NCI-H2171 (cell line): ENCODE measurements around the gene STX12.
"Not testable (repeated sequence)": the region's sequence is repeated elsewhere in the genome, so short reads cannot be mapped to it uniquely, and the experiment has no call there.

Source experiments
- DNase-seq: peaks from one replicate; lab custom pipeline; 2025; lab: John Stamatoyannopoulos, UW

The STX12 gene

DNA sequence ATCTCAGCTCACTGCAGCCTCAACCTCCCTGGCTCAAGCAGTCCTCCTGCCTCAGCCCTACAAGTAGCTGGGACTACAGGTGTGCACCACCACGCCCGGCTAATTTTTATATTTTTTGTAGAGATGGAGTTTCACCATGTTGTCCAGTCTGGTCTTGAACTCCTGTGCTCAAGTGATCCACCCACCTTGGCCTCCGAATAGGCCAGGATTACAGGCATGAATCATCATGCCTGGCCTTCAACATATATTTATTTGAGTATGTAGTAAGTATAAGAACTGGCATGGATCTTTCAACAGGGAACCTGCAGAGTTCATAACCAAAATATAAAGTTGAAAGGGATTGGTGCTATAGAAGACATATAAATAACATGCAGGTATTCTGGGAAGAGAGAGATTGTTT is 2.3 kb downstream of the STX12 start:
- DNase-seq: not testable (repeated sequence)

DNA sequence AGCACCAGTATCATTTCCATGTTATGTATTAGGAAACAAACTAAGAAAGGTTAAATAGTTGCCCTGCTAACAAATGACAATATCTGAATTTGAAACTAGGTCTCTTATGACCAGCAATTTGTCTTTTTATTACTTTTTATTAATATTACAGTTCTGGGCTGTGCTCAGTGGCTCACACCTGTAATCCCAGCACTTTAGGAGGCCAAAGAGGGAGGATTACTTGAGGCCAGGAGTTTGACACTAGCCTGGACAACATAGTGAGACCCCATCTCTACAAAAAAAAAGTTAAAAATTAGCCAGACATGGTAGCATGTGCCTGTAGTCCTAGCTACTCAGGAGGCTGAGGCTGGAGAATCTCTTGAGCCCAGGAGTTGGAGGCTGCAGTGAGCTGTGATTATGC is 3.3 kb downstream of the STX12 start:
- not testable (repeated sequence) for DNase-seq

DNA sequence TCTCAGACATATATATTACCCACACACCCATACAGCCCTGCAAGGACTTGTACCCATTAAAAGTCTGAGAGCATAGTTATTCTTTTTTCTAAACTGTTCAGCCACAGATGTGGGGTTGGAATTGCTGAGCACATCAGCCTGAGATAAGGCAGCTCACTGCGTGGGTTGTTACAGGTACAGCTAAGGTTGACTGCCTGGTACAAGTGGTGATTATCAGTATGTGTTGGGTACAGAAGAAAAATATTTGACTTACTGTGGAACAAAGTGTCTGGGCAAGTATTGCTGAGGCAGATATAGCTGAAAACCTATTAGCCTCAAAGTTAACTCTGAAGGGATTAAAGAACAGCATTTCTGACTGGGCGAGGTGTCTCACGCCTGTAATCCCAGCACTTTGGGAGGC is 5.0 kb downstream of the STX12 start:
- no peak for DNase-seq

DNA sequence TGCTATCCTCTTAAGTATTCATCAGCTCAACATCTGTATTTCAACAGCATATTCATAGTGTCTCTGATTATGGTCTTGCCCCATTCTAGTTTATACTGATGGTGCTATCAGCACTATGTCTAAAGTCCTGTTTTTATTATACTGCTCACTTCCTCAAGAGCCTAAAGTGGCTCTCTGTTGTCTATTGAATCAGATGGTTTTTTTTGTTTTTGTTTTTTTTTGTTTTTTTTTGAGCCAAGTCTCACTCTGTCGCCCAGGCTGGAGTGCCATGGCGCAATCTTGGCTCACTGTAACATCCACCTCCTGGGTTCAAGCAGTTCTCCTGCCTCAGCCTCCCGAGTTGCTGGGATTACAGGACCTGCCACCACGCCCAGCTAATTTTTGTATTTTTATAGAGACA is 6.1 kb downstream of the STX12 start:
- DNase-seq: no peak

DNA sequence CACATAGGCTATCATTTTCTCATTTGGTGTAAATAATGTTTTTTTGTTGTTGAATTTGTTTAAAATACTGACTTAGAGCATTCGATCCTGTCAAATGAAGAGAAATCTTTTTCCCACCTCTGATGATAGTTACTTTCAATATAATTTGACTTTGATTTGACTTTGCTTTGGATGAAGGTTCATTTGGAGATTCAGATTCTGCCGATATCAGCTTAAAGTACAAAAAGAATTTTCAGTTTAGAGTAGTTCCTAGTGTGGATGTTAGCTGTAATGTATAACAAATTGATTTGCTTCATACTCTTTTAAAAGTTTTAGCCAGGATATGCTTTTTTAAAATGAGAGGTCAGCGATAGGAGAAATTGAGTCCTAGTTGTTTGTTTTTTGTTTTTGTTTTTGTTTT is 9.9 kb downstream of the STX12 start:
- DNase-seq: no peak

DNA sequence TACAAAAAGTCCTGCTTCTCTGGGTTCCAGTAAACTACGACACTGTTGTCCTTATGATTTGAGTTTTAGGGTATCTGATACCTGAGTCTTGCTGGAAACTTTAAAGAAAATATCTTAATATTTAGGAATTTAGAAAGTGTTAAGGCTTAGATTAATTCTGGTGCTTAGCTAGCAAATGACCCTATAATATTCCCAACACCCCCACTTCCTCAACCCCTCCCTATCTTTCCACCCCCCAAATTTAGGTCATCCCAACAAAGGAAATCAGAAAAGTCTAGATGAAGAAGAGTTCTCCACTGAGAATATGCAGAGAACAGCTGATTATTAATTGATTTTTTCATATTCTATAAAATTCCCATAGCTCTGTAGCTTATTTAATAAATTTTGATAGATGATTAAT is 11.7 kb downstream of the STX12 start:
- no peak for DNase-seq

DNA sequence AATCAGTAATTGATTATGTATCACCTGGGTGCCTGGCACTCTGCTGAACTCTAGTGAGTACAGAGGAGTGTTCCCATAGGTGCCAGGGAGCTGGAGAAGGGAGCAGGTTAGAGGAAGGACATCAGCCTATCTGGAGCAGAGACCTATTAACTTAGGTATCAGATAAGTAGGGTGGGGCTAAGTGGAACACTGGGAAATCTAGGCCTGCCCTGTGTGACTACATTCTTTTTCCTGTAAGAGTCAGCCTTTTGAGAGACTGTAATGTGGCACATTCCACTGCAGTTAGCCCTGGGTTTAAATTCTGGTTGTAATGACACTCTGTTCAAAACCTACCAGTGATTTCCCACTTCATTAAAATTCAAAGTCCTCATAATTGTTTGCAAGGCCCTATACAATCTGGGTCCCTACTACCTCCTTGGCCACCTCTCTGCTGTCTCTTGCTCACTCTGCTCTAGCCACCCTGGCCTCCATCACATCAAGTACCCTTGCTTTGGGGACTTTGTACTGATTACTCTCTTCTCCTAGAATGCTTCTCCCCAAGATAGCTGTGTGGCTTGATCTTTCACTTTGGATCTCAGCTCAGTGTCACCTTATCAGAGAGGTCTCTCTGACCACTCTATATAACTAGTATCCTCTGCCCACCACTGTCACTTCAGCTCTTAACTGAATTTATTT is 12.9 kb downstream of the STX12 start:
- DNase-seq: no peak

DNA sequence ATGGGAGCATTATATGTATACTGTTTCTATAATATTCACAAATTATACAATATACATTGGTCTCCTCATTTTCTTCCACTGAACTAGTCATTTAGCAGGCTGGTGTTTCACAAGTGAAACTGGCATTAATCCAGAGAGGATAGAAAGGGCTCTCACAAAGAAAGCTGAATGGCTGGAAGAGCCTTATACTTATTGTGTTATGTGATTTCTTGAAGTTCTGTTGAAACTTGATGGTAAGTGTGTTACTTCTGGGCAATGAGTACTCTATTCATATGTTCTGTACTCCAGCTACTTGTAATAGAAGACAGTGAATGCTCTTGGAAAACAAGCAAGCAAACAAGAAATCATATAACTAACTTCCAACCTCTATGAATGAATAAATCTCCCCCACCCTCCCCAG is 14.9 kb downstream of the STX12 start:
- no peak for DNase-seq

DNA sequence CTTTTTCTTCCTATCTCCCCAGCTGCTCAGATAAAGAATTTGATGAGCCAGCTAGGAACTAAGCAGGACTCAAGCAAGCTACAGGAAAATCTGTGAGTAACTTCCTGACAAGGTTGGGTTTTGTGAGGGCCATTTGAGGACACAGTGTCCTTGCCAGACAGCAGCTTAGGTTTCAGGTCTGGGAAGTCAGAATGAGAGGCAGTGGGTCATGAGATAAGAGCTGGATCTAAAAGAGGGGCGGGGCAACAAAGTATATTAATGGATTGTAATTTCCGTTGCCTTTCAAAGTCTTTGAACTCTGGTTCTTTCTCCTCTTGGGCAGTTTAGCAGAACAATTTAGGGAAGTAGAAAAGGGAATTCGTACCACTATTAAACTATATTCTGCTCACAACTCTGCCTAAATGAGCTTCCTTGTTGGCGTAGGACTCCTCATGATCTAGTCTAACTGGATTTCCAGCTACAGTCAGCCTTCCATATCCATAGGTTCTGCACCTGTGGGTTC is 16.6 kb downstream of the STX12 start:
- no peak for DNase-seq

DNA sequence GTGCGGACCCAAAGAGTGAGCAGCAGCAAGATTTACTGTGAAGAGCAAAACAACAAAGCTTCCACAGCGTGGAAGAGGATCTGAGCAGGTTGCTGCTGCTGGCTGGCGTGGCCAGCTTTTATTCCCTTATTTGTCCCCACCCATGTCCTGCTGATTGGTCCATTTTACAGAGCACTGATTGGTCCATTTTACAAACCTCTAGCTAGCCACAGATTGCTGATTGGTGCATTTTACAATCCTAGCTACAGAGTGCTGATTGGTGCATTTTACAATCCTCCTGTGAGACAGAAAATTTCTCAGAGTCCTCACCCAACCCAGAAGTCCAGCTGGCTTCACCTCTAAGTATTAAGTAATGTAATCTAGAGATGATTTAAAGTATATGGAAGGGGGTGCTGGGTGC is 17.3 kb downstream of the STX12 start:
- not testable (repeated sequence) for DNase-seq

DNA sequence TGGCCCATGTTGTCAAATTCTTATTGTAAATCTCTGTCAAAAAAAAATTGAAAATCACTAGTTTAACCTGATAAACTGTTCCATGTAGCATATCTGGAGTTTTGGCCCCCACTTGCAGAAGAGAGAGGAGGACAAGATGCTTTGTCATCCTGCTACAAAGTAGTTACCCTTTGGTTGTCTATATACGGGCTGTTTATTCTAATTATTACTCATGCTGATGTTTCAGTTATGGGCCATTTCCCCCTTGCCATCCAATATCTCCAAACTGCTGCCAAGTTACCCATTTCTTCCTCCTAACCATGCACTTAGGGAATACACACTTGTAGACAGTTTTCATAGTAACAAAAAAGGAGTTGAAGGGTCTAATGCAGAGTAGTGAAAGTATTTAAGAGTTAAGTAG is 22.6 kb downstream of the STX12 start:
- no peak for DNase-seq

DNA sequence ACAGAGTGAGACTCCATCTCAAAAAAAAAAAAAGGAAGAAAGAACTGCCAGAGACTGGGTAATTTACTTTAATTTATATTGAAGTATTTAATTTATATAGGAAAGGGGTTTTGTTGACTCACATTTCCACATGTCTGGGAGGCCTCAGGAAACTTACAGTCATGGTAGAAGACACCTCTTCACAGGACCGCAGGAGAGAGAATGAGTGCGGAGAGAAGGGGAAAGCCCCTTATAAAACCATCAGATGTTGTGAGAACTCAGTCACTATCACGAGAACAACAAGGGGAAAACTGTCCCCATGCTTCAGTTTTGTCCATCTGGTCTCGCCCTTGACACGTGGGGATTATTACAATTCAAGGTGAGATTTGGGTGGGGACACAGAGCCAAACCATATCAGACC is 31.8 kb downstream of the STX12 start:
- no peak for DNase-seq

DNA sequence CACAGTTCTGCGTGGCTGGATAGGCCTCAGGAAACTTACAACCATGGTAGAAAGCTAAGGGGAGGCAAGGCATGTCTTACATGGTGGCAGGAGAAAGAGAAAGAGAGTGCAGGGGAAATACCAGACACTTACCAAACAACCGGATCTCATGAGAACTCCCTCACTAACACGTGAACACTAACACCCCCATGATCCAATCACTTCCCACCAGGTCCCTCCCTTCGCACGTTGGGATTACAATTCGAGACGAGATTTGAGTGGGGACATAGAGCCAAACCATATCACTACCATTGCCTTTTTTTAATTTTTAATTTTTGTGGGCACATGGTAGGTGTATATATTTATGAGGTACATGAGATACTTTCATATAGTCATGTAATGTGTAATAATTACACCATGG is 33.7 kb downstream of the STX12 start:
- no peak for DNase-seq

DNA sequence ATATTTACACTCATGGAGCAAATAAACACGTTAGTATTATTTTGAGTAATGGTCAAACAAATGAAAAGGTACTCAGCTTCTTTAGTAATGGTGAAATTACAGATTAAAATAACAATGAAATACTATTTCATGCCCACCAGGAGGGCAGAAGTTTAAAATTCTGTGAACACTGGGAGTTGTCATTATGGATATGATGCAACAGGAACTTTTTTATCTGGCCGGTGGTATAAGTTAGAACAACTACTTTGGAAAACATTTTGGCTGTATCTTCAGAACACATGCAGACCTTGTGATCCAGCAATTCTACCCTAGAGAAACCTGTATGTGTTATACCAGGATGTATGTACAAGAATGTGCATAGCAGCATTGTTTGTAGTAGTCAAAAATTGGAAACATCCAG is 34.4 kb downstream of the STX12 start:
- DNase-seq: no peak

DNA sequence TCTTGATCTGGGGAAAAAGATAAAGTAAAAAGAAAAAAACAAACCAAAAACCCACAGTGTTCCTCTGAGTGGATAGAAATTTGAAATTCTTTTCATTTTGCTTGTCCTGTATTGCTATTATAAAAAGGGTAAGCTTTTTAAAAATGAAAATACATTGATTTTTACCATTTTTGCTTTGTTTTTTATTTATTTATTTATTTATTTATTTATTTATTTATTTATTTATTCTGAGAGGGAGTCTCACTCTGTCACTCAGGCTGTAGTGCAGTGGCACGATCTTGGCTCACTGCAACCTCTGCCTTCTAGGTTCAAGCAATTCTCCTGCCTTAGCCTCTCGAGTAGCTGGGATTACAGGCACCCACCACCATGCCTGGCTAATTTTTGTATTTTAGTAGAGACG is 35.1 kb downstream of the STX12 start:
- not testable (repeated sequence) for DNase-seq

DNA sequence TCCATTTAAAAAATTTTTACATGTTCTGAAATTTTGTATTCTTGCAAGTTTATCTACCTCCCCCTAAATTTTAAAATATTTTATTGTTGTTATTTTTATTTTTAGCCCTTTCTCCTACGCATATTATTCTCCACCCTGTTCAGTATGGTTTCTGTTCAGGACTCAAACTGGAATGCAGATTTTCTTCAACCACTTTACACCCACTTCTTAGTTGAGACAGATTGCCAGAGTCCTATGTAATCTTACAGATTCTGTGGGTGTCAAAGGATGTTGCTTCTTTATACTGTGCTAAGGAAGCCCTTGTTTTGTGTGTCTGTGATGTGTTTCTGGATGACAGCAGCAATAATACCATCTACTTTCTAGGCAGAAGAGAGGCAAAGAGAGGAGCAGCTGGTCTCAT is 36.9 kb downstream of the STX12 start:
- no peak for DNase-seq

DNA sequence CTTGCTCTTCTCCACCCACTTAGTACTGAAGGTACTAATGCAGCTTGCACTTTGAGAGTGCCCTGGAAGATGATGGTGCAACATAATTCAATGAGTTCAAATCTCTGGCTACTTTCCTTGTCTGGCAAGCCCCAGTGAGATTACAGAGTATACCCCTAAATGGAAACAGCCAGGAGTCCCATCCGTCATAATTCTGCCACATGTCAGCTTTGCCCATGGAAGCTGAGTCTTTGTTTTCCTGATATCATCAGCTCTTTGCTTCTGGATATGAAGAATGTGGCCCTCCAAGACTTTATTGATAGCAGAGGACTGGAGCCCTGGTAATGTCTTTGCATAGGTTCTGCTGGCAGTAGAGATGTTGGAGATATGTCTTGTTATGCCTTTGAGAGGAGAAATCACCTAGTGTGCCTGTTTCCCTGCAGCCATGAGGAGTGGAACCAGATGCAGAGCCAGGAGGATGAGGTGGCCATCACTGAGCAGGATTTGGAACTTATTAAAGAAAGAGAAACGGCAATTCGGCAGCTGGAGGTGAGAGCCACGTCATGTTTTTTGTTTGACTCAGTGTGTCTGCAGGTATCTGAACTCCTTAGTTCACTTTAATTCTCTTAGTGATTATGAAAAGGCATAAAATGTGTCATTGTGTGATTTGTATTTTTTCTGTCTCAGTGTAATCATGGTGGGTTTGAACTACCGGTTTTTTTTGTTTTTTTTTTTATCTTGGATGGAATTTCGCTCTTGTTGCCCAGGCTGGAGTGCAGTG is 38.9 kb downstream of the STX12 start:
- DNase-seq: no peak

DNA sequence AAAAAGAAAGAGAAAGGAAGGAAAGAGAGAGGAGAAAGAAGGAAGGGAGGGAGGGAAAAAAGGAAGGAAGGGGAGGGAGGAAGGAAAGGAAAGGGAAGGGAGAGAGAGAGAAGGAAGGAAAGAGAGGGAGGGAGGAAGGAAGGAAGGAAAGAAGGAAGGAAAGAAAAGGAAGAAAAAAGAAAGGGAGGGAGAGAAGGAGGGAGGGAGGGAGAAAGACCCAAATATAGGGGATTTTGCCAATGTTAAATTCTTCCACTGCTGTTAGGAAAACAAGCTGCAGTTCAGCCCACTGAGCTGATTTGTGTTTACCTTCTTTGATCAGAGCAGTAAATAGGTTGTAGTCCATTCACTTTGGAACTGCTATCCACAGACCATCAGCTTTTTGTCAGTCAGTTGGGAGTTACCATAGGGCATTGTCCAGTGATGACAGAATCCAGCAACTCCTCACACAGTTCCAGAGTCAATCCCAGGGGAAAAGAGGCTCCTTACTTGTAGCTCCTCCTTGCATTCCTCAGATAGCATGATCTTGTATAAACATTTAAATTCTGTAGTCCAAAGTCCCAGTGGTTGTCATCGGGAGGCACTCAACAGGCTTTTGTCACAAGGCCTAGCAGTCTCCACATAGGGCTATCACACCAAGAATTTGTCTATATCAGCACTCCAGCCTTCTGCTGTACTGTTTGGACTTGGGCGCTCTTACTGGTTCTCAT is 44.1 kb downstream of the STX12 start:
- no peak for DNase-seq

DNA sequence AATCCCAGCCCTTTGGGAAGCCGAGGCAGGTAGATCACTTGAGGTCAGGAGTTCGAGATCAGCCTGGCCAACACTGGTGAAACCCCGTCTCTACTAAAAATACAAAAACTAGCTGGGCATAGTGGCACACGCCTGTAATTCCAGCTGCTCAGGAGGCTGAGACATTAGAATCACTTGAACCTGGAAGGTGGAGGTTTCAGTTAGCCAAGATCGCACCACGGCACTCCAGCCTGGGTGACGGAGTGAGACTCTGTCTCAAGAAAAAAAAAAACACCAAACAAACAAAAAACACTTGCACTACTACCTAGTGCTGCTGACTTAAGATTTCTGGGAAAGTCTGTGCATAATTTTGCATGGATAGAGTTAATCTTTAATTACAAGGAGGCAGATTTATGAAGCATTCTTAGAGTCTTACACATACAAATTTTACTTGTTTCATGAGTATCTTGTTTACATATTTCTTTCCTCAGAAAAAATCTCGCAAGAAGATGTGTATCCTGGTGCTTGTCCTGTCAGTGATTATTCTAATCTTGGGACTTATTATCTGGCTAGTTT is 48.8 kb downstream of the STX12 start:
- DNase-seq: no peak

DNA sequence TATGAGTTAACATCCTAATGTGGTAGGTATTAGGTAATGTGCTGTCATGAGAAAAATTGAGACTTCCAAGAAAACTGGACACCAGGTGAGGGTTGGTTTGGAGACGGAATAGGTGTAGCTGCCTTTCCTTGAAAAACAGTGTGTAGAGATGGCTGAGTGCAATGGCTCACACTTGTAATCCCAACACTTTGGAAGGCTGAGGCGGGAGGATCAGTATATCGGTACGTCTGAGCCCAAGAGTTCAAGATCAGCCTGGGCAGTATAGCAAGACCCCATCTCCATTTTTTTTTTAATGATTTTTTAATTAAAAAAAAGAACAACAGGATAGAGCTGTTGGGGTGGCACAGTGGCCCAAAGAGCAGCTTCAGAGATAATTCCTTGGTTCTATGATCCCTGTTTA is 50.8 kb downstream of the STX12 start:
- DNase-seq: no peak

DNA sequence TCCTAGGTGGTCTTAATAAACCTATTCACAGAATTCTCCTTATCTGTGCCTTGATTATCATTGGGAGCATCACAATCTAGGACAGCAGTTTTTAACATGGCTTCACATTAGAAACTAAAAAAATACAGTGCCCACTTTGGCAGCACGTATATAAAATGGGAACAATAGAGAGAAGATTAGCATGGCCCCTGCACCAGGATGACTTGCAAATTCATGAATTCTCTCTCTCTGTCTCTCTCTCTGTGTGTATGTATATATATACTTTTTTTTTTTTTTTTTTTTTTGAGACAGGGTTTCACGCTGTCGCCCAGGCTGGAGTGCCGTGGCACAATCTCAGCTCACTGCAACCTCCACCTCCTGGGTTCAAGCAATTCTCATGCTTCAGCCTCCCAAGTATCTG is 51.4 kb downstream of the STX12 start:
- no peak for DNase-seq

DNA sequence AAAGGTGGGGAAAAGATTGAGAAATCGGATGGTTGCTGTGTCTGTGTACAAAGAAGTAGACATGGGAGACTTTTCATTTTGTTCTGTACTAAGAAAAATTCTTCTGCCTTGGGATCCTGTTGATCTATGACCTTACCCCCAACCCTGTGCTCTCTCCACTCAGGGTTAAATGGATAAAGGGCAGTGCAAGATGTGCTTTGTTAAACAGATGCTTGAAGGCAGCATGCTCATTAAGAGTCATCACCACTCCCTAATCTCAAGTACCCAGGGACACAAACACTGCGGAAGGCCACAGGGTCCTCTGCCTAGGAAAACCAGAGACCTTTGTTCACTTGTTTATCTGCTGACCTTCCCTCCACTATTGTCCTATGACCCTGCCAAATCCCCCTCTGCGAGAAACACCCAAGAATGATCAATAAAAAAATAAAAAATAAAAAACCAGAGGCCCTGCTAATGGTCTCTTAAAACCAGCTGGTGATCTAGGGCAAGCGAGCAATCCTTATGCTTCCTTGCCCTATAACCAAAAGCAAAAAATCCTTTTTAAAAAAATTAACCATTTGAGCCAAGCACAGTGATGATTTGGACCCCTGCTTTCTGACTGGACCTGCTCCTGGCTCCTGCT is 56.4 kb downstream of the STX12 start:
- not testable (repeated sequence) for DNase-seq
